SW 1271 (cell line): ENCODE results near the gene FKBP5.
"Not testable (repeated sequence)": the region's sequence is repeated elsewhere in the genome, so short reads cannot be mapped to it uniquely, and the experiment has no call there.

ENCODE experiments used
- DNase-seq, 2 experiments: peaks; one replicate each; lab custom pipeline; 2025; lab: John Stamatoyannopoulos, UW

The FKBP5 gene

DNA sequence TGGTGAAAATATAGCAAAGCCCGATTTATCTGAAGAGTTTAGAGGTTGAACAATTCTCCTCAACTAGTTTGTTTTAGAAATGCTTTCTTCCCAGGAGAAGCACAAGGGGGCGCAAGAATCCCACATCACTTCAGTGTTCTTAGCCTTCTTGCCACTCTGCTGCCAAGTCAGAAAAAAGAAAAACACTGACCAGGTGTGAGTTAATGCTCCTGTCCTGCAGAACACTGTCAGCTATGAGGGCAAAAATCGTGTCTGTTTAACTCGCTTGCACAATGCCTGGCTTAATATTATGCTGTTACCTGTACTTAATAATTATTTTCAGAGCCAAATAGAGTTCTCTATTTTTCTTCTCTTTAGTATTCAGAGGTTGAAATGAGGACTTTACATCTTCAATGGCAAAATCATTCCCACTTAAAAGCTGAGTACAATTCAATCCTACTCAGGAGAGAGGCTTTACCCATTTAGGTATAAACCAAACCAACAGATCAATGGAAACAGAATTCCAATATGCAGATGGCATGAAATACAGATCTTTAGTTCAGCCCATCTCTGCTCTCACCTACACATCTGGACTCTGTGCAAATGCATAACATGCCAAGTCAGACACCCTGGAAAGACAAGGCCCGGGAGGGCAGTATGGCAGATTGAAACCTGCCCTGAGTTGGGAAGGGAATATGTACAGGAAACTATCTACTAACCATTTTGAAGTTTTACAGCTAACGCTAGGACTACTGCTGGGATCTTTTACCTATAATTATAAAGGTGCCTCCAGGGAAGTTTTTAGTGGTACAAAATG, 104.6 kb downstream of the FKBP5 start:
- DNase-seq: peak in 1 of 2 experiments; percentile 71

- DNase-seq: no peak
These were observed 106.4 kb downstream of the FKBP5 start for GRCh38 chr6:35582315-35582714.

DNA sequence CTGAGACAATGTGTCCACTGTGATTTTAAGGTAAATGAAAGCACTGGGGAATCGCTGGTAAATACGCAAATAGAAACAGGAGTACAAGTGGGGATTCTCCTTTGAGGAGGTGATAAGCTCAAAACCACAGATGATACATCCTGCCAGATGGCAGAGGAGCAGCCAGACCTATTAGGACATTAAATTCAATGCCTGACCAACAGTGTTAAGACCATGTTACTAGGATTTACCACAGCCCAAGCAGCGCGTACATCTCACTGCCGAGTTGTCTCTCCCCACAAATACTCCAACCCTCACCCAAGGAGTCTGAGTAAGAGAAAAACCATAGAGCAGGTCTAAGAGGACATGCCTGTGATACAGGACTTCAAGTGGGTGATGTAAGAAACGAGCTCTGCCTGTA, 107.1 kb downstream of the FKBP5 start:
- no peak for DNase-seq

DNA sequence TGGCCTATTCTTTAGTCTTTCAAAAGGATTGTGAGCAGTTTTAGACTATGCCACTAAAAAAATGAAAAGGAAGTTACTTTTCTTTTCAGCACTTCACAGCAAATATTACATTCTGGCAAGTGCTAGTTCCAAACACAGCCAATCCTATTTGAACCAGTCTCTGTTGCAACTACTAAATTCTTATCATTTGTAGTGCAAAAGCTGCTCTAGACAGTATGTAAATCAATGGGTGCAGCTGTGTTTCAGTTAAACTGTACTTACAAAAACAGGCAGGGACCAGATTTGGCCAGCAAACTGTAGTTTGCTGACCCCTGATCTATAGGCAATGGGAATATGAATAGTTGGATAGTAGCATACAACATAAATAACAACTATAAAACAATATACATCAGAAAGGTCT, 107.9 kb downstream of the FKBP5 start:
- DNase-seq: no peak

GRCh38 chr6:35576682-35577081, 112.0 kb downstream of the FKBP5 start:
- no peak for DNase-seq

DNA sequence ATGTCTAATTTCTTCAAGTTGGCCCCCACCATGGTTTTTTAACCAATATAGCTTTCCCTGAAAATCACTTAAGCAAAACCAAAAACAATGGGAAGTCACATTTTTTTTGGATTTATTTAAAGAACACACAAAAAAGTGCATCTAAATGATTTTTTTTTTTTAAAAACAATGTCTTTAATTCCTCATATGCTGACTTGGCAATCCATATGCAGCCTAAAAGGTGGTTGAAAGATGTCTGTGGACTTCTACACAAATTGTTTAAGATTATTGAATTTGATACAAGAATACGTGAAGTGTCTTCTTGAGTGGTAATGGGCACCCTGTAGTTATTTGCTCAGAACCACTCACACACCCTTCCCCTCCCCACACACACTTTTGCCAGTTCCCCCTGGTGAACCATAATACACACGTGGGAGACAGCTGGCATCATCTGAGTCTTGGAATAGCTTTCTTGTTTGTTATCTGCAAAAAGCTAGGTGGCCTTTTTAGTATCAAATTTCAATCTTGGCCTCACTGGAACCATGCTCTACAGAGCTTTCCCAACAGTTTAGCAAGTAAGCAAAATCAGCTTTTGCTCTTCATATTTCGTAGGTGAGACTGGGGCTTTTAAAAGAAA, 115.1 kb downstream of the FKBP5 start:
- DNase-seq: no peak

DNA sequence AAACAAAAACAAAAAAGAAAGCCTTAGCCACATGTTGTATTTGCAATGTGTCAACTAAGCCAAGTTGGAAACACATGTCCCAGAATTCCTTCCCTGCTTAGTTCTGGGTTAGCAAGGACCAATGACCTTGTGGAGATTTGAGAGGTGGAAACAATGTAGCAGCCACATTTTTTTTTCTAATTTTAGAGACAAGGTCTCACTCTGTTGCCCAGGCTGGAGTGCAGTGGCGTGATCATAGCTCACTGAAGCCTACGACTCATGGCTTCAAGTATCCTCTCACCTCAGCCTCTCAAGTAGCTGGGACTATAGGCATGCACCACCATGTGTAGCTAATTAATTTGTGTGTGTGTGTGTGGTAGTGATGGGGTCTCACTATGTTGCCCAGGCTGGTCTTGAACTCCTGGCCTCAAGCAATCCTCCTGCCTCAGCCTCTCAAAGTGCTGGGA, 117.8 kb downstream of the FKBP5 start:
- DNase-seq: not testable (repeated sequence)

DNA sequence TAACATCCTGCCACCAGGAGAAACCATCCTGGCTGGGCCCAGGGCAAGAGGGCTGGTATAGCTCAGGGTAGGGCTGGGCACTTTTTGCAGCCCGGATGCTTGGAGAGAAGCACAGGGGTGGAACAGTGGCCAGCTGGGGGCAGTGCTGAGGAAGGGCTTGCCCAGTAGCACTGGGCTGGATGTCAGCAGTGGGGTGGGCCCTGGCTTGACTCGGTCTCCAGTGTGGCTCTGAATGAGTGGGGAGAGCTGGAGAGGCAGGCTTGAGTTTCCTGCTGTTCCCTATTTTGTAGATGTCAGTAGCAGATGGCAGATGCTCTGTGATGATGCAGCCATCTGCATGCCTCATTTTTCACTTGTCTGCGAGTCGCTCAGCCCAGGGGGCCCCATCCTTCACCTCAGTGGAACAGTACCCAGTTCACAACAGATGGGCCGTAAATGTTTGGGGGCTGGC, 119.7 kb downstream of the FKBP5 start:
- no peak for DNase-seq

DNA sequence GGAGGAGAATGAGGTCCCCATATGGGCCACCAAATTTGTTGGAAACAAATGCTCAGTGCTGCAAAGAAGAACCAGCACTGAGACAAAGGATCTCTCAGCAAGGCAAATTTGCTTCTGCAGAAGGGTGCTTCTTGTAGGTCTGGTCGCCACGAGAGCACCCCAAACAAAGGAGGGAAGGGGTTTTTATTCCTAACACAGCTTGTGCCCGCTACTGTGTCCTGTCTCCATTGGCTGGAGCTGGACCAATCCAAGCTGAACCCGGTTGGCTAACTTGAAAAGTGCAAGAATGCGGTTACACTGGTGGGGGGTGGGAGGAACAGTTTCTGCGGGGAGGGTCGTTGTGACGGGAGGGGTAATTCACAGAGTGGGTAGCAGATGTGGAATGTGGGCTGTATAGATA, 121.9 kb downstream of the FKBP5 start:
- DNase-seq: no peak

DNA sequence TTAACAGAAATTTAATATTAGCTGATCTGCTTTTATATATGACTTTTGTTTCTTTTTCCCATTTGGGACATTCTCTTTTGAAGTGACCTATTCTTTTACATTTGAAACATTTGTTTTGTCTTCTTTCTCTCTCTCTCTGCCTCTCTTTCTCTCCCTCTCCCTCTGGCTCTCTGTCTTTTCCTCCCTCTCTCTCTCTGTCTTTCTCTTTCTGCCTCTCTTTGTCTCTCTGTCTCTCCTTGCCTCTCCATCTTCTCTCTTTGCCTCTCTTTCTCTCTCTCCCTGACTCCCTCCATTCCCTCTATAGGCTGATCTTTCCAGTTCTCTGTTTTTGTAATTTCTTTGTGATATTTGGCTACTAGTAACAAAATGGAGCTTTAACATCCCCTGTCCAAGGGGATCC, 124.0 kb downstream of the FKBP5 start:
- DNase-seq: no peak

- DNase-seq: no peak
These were observed 126.7 kb downstream of the FKBP5 start for GRCh38 chr6:35562060-35562459.

DNA sequence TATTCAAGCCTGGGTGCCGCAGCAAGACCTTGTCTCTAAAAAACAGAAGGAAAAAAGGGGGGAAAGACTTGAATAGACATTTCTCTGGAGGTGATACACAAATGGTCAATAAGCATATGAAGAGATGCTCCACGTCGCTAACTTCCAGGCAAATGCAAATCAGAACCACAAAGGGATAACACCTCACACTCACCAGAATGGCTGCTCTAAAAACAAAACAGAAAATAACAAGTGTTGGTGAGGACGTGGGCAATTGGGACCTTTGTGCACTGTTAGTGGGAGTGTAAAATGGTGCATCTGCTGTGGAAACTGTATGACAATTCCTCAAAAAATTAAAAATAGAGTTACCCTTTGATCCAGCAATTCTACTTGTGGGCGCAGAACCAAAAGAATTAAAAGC, 127.6 kb downstream of the FKBP5 start:
- DNase-seq: no peak

DNA sequence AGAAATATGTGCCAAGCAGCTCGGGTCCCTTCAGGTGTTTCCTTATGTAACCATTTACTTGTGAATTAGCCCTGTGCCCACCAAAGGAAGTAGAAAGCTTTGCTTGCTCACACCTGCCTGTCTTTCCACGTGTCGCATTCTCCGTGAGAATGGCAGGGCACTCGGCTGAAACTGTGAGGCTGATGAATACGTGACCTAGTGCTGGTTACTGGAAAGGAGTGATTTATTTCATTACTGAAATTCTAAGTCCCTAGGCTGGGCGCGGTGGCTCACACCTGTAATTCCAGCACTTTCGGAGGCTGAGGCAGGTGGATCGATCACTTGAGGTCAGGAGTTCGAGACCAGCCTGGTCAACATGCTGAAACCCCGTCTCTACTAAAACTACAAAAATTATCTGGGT, 130.1 kb downstream of the FKBP5 start:
- DNase-seq: no peak

GRCh38 chr6:35557239-35557638, 131.5 kb downstream of the FKBP5 start:
- DNase-seq: no peak

DNA sequence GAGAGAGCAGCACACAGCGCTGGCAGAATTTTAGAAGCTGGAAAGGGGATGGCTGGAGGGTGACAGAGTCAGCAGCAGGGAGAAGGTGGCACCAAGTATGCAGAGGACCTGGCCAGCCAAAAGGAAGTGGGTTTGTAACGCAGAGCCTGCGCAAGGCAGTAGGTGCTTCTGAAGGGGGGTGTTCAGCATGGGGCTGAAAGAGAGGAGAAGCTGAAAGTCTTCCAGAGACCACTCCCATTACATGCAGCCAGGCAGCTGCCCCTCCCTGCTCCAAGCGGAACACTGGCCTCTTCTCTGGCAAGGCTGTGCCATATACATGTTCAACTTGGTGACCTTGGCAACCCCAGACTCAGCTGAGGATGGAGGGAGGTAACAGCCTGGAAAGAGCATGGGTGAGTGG, 133.9 kb downstream of the FKBP5 start:
- DNase-seq: no peak

- no peak for DNase-seq
These were observed 135.4 kb downstream of the FKBP5 start for GRCh38 chr6:35553315-35553714.

DNA sequence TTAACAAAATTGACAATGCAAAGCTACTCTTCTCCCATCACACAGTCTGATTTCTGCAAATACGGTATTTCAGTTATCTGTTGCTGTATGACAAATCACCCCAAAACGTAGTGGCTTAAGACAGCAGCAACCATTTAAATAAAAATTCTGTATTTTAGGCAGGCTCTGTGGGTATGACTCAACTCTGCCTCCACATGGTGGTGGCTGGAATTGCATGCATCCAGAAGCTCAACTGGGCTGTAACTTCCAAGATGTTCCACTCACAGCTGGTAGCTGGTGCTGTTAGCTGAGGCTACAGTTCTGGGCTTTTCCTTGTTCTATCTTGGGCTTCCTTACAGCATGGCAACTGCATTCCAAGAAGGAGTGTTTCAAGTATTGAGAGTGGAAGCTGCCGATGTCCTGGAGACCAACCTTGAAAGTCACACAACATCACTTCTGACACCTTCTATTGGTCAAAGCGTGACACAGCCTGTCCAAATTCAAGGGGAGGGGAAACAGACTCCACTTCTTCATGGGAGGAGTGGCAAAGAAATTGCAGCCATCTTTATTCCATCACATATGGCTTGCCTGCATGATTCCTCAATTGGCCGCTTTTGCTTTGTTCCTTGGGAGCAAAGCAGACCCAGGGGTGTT, 136.3 kb downstream of the FKBP5 start:
- DNase-seq: no peak

GRCh38 chr6:35550437-35550836, 138.3 kb downstream of the FKBP5 start:
- DNase-seq: no peak

DNA sequence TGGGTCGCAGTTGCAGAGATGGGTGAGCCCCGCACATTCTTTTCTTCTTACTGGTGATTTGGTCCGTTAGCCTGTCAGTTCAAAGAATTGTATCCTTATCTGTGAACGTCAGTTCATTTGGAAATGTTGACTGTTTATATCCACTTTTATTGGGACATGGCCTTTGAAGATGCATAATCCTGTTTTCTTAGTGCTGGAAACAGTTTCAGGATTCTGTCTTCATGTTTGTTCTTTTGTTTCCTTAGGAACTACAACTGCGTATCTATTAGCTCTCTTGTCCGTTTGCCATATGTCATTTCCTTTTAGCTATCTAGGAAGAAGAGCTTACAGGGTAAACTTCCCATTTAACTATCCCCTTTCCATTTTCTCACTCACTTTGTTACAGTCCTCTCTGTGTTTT, 141.0 kb downstream of the FKBP5 start:
- no peak for DNase-seq

GRCh38 chr6:35544769-35545361, 143.8 kb downstream of the FKBP5 start:
- DNase-seq: no peak

DNA sequence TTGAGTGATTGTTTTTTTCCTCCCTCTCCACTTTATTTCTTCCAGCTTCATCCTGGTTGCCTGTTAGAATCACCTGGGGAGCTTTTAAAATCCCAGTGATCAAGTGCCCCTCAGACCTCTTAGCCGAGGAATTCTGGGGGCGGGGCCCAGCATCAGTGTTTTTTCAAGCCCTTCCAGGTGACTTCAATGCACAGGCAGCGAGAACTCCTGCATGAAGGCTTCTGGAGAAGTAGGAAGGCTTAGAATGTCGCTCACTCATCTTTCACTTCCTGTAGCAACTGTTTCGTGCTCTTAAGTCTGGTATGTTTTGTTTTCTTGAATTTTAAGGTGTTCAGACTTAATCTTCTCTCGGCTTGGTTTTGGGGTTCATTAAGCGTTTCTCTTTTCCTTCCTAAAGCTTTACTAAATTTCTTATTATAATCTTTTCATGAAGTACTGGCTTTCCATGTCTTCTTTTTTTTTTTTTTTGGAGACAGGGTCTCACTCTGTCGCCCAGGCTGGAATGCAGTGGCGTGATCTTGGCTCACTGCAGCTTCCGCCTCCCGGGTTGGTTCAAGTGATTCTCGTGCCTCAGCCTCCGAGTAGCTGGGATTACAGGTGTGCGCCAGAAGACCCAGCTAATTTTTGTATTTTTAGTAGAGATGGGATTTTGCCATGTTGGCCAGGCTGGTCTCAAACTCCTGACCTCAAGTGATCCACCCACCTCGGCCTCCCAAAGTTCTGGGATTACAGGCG, 145.1 kb downstream of the FKBP5 start:
- DNase-seq: no peak

GRCh38 chr6:35541836-35542235, 146.9 kb downstream of the FKBP5 start:
- DNase-seq: no peak
